NK-92 treated with Interleukin-12 subunit alpha and Interleukin-12 subunit beta, amount 100 ng/mL, for 24 hours (cell line): Measurements from ENCODE around the gene ELK3.

ENCODE experiments used
- DNase-seq: peaks from one replicate; lab custom pipeline; 2025; lab: John Stamatoyannopoulos, UW

ELK3 gene

GRCh38 chr12:96193725-96194575, at the start of gene ELK3:
Gene ELK3 (plus strand): TSS chr12:96194375.
- DNase-seq: no peak

- no peak for DNase-seq
These were observed 47.4 kb upstream of the ELK3 start for GRCh38 chr12:96146747-96147146.

- no peak for DNase-seq
These were observed 43.7 kb upstream of the ELK3 start for GRCh38 chr12:96150442-96150841.

- DNase-seq: no peak
These were observed 42.0 kb upstream of the ELK3 start for GRCh38 chr12:96152164-96152563.

- DNase-seq: no peak
These were observed 40.9 kb upstream of the ELK3 start for GRCh38 chr12:96153131-96153725.

- DNase-seq: no peak
These were observed 39.0 kb upstream of the ELK3 start for GRCh38 chr12:96155181-96155580.

- no peak for DNase-seq
These were observed 38.4 kb upstream of the ELK3 start for GRCh38 chr12:96155781-96156180.

GRCh38 chr12:96156211-96156610, 38.0 kb upstream of the ELK3 start:
- no peak for DNase-seq

- DNase-seq: no peak
These were observed 36.7 kb upstream of the ELK3 start for GRCh38 chr12:96157427-96157826.

- no peak for DNase-seq
These were observed 29.0 kb upstream of the ELK3 start for GRCh38 chr12:96164951-96165811.

GRCh38 chr12:96166765-96167164, 27.4 kb upstream of the ELK3 start:
- no peak for DNase-seq

GRCh38 chr12:96167492-96167891, 26.7 kb upstream of the ELK3 start:
- DNase-seq: no peak

- no peak for DNase-seq
These were observed 23.8 kb upstream of the ELK3 start for GRCh38 chr12:96170328-96170727.

GRCh38 chr12:96170762-96171161, 23.4 kb upstream of the ELK3 start:
- no peak for DNase-seq

- DNase-seq: no peak
These were observed 22.3 kb upstream of the ELK3 start for GRCh38 chr12:96171905-96172304.

GRCh38 chr12:96172981-96173380, 21.2 kb upstream of the ELK3 start:
- no peak for DNase-seq

- no peak for DNase-seq
These were observed 17.6 kb upstream of the ELK3 start for GRCh38 chr12:96176575-96176974.

GRCh38 chr12:96177013-96177412, 17.2 kb upstream of the ELK3 start:
- peak; percentile 14 for DNase-seq

- DNase-seq: no peak
These were observed 10.3 kb upstream of the ELK3 start for GRCh38 chr12:96183734-96184370.

- no peak for DNase-seq
These were observed 8.3 kb upstream of the ELK3 start for GRCh38 chr12:96185914-96186313.

- no peak for DNase-seq
These were observed 7.4 kb upstream of the ELK3 start for GRCh38 chr12:96186607-96187301.

GRCh38 chr12:96187956-96188355, 6.2 kb upstream of the ELK3 start:
- DNase-seq: no peak
